Activated CD4-positive, alpha-beta T cell treated with anti-CD3 and anti-CD28 coated beads for 24 hours (primary cell): Measurements from ENCODE around the gene NSD1.

ENCODE experiments used
- DNase-seq, 2 donors: peaks; one replicate each; pipeline ENCODE4 v3.0.0-alpha.2; 2020; ENCODE audit warnings: low read depth in 2 of 2

The NSD1 gene

GRCh38 chr5:177097016-177097985 is 36.3 kb upstream of the NSD1 start:
- no peak for DNase-seq

- no peak for DNase-seq
Measured at GRCh38 chr5:177098120-177098469, 35.5 kb upstream of the NSD1 start.

- no peak for DNase-seq
Measured at GRCh38 chr5:177098470-177099141, 35.0 kb upstream of the NSD1 start.

GRCh38 chr5:177099422-177100093 is 34.0 kb upstream of the NSD1 start:
- DNase-seq: no peak

GRCh38 chr5:177100714-177101121 is 32.9 kb upstream of the NSD1 start:
- no peak for DNase-seq

GRCh38 chr5:177103523-177104253 is 29.9 kb upstream of the NSD1 start:
- no peak for DNase-seq

GRCh38 chr5:177105691-177106476 is 27.7 kb upstream of the NSD1 start:
- no peak for DNase-seq

GRCh38 chr5:177107159-177107558 is 26.4 kb upstream of the NSD1 start:
- no peak for DNase-seq

GRCh38 chr5:177109810-177110209 is 23.8 kb upstream of the NSD1 start:
- DNase-seq: no peak

GRCh38 chr5:177111720-177112394 is 21.7 kb upstream of the NSD1 start:
- peak; percentile 42 to 51 for DNase-seq

GRCh38 chr5:177112589-177113220 is 20.9 kb upstream of the NSD1 start:
- DNase-seq: no peak

GRCh38 chr5:177113566-177114424 is 19.8 kb upstream of the NSD1 start:
- DNase-seq: peak; percentile 63 to 66

- DNase-seq: peak; percentile 66 to 82
Measured at GRCh38 chr5:177116631-177117373, 16.8 kb upstream of the NSD1 start.

- no peak for DNase-seq
Measured at GRCh38 chr5:177117441-177118045, 16.0 kb upstream of the NSD1 start.

GRCh38 chr5:177122566-177122965 is 11.0 kb upstream of the NSD1 start:
- no peak for DNase-seq

- no peak for DNase-seq
Measured at GRCh38 chr5:177123789-177124485, 9.6 kb upstream of the NSD1 start.

- DNase-seq: no peak
Measured at GRCh38 chr5:177124486-177124991, 9.0 kb upstream of the NSD1 start.
